ENCODE data around the gene ZNF512B.
"Not testable (repeated sequence)": the region's sequence is repeated elsewhere in the genome, so short reads cannot be mapped to it uniquely, and the experiment has no call there.

The ZNF512B gene

GRCh38 chr20:63963348-63963741 lies 6.4 kb downstream of the ZNF512B start:
- DNase-seq: no peak

- DNase-seq: no peak
Observed at GRCh38 chr20:63962426-63963347, 7.0 kb downstream of the ZNF512B start.

GRCh38 chr20:63961664-63962425 lies 7.9 kb downstream of the ZNF512B start:
- no peak for DNase-seq

DNA sequence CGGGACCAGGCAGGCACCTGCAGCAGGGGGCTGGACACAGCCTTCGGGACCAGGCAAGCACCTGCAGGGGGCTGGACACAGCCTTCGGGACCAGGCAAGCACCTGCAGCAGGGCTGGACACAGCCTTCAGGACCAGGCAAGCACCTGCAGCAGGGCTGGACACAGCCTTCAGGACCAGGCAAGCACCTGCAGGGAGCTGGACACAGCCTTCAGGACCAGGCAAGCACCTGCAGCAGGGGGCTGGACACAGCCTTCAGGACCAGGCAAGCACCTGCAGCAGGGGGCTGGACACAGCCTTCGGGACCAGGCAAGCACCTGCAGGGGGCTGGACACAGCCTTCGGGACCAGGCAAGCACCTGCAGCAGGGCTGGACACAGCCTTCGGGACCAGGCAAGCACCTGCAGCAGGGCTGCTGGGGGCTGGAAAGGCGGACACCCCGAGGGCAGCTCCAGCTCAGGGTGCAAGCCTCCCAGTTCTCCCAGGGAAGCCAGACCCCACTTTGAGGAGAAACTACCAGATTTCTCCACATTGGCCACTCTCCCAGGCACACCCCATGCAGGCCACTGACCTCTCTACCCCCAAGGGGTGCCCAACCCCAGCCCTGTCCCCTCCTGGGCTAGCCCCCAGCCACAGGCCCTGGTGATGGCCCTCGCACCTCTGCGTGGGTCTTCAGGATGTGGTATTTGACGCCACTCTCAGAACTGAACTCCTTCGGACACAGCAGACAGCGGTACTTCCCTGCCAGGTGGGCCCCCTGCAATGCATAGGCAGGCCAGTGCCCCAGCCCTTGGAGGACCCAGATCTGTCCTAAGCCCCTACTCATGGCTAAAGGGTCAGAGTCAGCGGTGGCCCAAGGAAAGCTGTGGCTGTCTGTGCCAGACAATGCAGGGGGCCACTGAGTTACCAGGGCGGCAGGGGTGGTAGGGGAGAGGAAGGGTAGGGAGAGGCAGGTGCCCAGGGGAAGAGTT lies 8.8 kb downstream of the ZNF512B start:
- not testable (repeated sequence) for DNase-seq

- no peak for DNase-seq
Observed at GRCh38 chr20:63959699-63960075, 10.0 kb downstream of the ZNF512B start.

GRCh38 chr20:63958964-63959698 lies 10.6 kb downstream of the ZNF512B start:
- no peak for DNase-seq

GRCh38 chr20:63958471-63958870 lies 11.3 kb downstream of the ZNF512B start:
- DNase-seq: no peak

- peak; percentile 16 for DNase-seq
Observed at GRCh38 chr20:63957690-63958441, 11.9 kb downstream of the ZNF512B start.

GRCh38 chr20:63957004-63957689 lies 12.6 kb downstream of the ZNF512B start:
- DNase-seq: peak; percentile 84

- no peak for DNase-seq
Observed at GRCh38 chr20:63956664-63957003, 13.1 kb downstream of the ZNF512B start.

DNA sequence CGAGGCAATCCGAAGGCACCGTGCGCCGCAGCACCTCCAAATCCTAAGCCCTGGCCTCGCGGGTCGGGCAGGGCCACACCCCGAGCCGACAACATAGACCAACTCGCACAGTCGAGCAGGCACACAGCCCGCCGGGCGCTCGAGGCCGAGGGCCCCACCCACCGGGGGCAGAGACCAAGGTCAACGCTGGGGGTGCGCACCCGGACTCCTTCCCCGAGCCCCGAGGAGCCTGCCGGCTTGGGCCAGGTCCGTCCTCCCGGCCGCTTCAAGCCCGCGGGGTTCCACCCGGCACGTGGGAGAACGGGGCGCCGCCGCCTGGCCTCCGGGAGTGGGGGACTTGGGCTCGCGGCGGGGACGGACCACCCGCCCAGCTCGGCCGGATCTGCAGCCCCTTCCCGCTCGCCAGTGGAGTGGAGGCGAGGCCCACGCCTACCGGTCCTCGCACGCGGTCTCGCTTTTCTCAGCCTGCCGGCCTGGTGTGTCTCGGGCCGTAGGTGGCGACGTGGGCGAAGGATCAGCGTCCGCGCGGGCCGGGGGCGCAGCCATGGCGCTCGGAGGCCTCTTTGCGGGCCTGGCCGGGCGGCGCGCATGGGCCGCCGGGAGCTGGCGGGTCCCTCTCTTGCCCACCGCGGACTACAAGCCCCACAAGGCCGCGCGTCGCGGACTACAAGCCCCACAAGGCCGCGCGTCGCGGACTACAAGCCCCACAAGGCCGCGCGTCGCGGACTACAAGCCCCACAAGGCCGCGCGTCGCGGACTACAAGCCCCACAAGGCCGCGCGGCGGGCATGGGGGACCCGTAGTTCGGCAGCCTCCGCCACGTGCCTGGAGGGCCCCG lies 13.7 kb downstream of the ZNF512B start, which contains the start of gene UCKL1:
Gene UCKL1 (minus strand): TSS at position 590 of the 837 bp plus-strand sequence. CDS start 44 bp downstream, at position 546.
- DNase-seq: peak; percentile 93

GRCh38 chr20:63955281-63955826 lies 14.4 kb downstream of the ZNF512B start:
- peak; percentile 54 for DNase-seq

GRCh38 chr20:63953764-63954429 lies 15.8 kb downstream of the ZNF512B start:
- DNase-seq: no peak

- no peak for DNase-seq
Observed at GRCh38 chr20:63952769-63953168, 17.0 kb downstream of the ZNF512B start.

GRCh38 chr20:63952210-63952535 lies 17.6 kb downstream of the ZNF512B start:
- DNase-seq: no peak

GRCh38 chr20:63951398-63952209 lies 18.1 kb downstream of the ZNF512B start:
- DNase-seq: no peak

GRCh38 chr20:63950701-63951397 lies 18.9 kb downstream of the ZNF512B start:
- no peak for DNase-seq
